ENCODE results near the gene TIGAR. TPM values are rescaled to one million over a fixed set of nuclear protein-coding genes. Genes with fewer than 3 reads are reported as not detected.

Gene TIGAR
- total RNA-seq, 2 experiments from 2014 or later = 14.7 to 15.8 TPM

Other genes with a start within 250 kb of the TIGAR start
- 100 to 1,000 TPM; 572 to 592 TPM for gene CCND2, start 47.5 kb upstream of the TIGAR start, total RNA-seq
- not detected for gene FGF23, start 58.5 kb downstream of the TIGAR start, total RNA-seq
- not detected for gene FGF6, start 124.6 kb downstream of the TIGAR start, total RNA-seq
- 10 to 100 TPM; 44.6 to 55.6 TPM for gene RAD51AP1, start 217.7 kb downstream of the TIGAR start, total RNA-seq
- 10 to 100 TPM; 27.7 to 28.1 TPM for gene DYRK4, start 241.0 kb downstream of the TIGAR start, total RNA-seq

All from activated CD8-positive, alpha-beta T cell treated with anti-CD3 and anti-CD28 coated beads, Interleukin-2, amount 10 ng/mL, durations not matched to agents 7 days and 5 days (primary cell).